ENCODE results near the gene PHKG1.
"Not testable (repeated sequence)": the region's sequence is repeated elsewhere in the genome, so short reads cannot be mapped to it uniquely, and the experiment has no call there.

Gene PHKG1

GRCh38 chr7:56083150-56083785 is 9.5 kb downstream of the PHKG1 start:
- in situ Hi-C loops (cut with HindIII; ENCODE audit: low sequenced_read_pairs) = no loop called here

DNA sequence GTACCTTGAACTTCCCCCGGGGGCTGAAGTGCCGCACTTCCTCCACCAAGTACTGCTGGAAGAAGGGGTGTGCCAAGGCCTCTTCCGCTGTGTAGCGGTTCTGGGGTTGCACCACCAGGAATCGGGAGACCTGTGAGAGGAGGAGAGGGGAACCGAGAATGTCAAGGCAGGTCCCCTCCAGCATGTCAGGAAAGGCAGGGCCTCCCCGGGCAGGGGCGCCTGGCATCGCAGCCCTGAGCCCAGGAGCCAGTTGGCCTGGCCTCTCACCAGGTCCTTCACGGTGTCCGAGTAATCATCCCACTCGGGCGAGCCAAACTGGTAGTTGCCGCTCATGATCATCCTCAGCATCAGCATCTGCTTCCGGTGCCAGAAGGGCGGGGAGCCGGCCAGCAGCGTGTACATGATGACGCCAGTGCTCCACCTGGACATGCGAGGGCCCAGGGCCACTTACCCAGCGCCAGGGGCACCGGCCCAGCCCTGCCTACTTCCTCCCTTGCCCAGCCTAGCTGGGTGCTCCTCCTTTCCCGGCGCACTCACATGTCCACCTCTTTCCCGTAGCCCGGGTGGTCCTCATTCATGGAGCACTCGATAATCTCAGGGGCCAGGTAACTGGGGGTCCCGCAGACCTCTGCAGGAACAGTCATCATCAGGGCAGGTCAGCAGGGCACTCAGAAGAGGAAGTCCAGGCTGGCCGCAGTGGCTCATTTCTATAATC is 11.0 kb downstream of the PHKG1 start:
- in situ Hi-C loops (cut with HindIII; ENCODE audit: low sequenced_read_pairs) = no loop called here

GRCh38 chr7:56080726-56081435 is 11.9 kb downstream of the PHKG1 start:
- in situ Hi-C loops (cut with HindIII; ENCODE audit: low sequenced_read_pairs) = not testable (repeated sequence)

DNA sequence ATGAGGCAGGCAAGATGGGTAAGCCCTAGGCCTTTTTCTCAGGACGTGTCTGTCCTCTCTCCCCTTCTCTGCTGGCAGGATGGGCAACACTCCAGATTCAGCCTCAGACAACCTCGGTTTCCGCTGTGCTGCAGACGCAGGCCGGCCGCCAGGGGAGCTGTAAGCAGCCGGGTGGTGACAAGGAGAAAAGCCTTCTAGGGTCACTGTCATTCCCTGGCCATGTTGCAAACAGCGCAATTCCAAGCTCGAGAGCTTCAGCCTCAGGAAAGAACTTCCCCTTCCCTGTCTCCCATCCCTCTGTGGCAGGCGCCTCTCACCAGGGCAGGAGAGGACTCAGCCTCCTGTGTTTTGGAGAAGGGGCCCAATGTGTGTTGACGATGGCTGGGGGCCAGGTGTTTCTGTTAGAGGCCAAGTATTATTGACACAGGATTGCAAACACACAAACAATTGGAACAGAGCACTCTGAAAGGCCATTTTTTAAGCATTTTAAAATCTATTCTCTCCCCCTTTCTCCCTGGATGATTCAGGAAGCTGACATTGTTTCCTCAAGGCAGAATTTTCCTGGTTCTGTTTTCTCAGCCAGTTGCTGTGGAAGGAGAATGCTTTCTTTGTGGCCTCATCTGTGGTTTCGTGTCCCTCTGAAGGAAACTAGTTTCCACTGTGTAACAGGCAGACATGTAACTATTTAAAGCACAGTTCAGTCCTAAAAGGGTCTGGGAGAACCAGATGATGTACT is 13.1 kb downstream of the PHKG1 start:
- in situ Hi-C loops (cut with HindIII; ENCODE audit: low sequenced_read_pairs) = no loop called here

DNA sequence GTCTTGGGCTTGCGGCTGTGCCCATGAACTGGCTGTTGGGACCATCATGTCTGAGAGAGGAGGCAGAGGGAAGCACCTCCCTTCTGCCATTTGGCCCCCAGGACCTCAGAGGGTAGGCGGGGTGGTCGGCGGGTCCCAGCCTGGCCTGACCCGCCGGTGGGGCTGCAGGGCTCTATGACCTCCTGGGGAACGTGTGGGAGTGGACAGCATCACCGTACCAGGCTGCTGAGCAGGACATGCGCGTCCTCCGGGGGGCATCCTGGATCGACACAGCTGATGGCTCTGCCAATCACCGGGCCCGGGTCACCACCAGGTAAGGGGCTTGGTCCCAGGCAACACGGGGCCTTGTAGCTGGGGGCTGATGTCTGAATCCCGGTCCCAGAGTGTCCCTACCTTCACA is 14.6 kb downstream of the PHKG1 start:
- in situ Hi-C loops (cut with HindIII; ENCODE audit: low sequenced_read_pairs) = no loop called here

DNA sequence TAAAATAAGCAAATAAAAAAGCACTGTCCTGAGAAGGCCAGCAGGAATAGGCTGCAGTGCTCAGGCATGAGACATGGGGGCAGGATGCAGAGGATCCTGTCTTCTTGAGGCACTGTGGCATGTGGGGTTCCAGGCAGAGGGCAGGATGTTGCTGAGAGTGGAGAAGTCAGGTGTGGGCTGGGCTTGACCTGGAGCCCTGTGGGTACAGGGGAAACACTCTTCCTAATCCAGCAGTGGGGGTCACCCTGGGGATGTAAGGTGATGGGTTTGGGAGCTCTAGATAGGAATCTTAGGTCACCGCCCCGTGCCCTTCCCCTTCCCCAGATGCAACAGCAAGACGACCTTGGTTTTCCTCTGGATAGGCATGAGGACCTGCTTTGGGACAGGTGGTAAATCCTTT is 15.1 kb downstream of the PHKG1 start:
- in situ Hi-C loops (cut with HindIII; ENCODE audit: low sequenced_read_pairs) = no loop called here

- in situ Hi-C loops (cut with HindIII; ENCODE audit: low sequenced_read_pairs) = no loop called here
Observed at GRCh38 chr7:56074371-56074791, 18.4 kb downstream of the PHKG1 start.

DNA sequence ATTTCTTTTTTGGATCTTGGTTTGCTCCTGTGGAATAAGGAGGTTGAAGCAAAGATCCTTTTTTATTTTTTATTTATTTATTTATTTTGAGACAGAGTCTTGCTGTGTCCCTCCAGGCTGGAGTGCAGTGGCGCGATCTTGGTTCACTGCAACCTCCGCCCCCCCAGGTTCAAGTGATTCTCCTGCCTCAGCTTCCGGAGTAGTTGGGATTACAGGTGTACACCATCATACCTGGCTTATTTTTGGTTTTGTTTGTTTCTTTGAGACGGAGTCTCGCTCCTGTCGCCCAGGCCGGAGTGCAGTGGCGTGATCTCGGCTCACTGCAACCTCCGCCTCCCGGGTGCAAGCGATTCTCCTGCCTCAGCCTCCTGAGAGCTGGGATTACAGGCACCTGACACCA is 26.4 kb downstream of the PHKG1 start:
- in situ Hi-C loops (cut with HindIII; ENCODE audit: low sequenced_read_pairs) = not testable (repeated sequence)

DNA sequence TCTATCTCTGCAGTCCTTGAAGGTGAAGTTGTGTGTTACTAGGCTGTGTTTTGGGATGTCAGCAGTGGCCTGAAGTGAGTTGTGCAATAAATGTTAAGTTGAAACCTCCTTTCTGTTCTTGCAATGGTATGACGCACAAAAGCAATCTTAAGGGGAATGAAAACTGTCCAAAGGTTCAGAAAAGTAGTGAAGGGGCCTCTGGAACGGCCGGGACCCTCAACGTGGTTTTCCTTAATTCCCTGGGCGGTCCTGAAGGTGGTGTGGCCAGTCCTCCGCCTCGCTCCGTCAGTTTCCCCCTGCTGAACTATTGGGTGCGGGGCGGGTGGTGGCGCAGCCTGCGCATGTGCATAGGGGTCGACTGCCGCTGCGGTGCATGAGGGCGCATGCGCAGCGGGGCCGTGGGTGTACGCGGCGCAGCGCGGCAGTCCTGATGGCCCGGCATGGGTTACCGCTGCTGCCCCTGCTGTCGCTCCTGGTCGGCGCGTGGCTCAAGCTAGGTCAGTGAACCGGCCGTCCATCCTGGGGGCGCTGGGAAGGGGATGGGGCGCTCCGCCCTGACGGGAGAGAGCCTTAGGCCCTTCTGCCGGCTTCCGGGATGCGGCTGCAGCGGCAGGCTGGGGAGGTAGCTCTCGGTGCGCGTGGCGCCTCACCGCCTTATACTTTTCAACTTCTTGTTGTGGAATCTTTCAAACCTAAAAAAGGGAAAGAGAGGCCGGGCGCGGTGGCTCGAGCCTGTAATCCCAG is 28.7 kb downstream of the PHKG1 start, which contains the start of gene SUMF2:
Gene SUMF2, plus strand, starts transcription at position 405 of the 744 bp plus-strand sequence. Its CDS starts 26 bp downstream, at position 431.
- in situ Hi-C loops (cut with HindIII; ENCODE audit: low sequenced_read_pairs) = no loop called here

DNA sequence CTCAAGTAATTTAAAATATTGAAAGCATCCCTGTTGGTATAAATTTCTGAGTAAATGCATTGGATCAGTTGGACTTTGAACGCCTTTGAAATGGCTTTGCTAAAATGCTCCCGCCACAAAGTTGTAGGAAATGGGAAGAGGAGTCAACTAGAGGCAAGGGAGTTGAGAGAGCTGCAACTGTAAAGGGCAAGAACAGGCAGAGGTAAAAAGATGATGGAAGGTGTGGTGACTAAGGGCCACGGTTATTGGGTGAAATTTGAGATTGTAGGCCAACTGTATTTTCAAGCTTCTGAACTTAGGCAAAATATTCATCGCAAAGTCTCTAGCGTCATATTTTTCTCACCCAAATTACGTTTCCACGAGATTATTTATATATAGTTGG is 29.3 kb downstream of the PHKG1 start:
- in situ Hi-C loops (cut with HindIII; ENCODE audit: low sequenced_read_pairs) = no loop called here

- in situ Hi-C loops (cut with HindIII; ENCODE audit: low sequenced_read_pairs) = no loop called here
Observed at GRCh38 chr7:56062382-56062781, 30.4 kb downstream of the PHKG1 start.

- in situ Hi-C loops (cut with HindIII; ENCODE audit: low sequenced_read_pairs) = no loop called here
Observed at GRCh38 chr7:56053993-56054392, 38.8 kb downstream of the PHKG1 start.

DNA sequence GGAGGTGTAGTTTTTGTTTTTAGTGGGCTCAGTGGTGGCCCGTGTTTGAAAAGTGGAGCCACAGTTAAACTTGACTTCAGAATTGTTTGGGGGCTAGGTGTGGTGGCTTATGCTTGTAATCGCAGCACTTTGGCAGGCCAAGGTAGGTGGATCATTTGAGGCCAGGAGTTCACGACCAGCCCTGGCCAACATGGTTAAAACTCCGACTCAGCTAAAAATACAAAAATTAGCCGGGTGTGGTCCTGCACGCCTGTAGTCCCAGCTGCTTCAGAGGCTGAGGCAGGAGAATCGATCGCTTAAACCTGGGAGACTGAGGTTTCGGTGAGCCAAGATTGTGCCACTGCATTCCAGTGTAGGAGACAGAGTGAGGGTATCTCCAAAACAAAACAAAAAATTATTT is 39.4 kb downstream of the PHKG1 start:
- in situ Hi-C loops (cut with HindIII; ENCODE audit: low sequenced_read_pairs) = no loop called here

DNA sequence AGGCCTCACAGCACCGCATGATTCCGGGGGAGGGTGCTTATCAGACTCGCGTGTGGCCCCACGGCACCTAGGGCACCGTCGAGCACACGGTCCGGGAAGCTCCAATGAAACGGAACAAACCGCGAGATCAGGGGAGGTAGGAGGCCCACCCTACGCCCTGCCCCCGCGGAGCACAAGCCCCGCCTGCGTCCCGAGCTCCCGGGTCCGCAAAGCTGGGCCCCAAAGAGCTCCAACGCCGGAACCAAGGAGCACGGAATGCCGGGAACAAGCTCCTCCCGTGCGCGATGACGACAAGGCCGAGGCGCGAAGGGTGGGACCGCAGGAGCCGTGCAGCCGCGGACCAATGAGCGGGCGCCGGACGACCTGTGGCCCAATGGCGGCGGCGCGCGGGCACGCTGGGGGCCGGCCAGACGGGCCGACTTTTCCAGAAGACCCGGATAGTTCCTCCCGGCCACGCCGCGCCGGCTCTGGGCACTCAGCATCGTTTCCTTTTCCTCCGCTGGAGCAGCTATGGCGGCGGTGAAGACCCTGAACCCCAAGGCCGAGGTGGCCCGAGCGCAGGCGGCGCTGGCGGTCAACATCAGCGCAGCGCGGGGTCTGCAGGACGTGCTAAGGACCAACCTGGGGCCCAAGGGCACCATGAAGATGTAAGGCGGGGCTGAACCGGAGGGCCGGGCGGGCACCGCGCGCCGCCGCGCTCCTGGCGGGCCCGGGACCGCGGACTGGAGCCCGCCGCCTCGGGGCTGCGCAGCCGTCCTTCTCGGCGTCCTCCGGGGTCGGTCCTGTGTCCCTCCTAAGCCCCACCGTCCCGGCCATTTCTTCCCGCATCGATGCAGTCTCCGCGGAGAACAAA is 41.2 kb downstream of the PHKG1 start, which contains the start of the genes CCT6A and PSPH:
Gene CCT6A, plus strand, starts transcription at position 427 of the 853 bp plus-strand sequence. Its CDS starts 84 bp downstream, at position 511.
Gene PSPH, minus strand, starts transcription at position 106 of the 853 bp plus-strand sequence. CDS start 30,232 bp downstream, outside the sequence.
- in situ Hi-C loops (cut with HindIII; ENCODE audit: low sequenced_read_pairs) = no loop called here

DNA sequence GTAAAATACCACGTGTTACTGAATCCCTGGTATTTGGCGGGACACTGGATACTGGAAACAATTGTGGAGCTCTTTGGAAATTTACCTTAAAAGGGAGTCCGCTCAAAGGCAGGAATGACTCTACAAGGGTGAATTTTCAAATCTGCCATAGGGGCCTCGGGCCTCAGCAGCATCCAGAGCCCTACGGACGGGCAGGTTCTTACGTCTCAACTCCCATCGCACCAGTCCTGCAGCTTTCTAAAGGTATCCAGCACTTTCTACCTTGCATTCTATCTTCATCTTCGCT is 41.8 kb downstream of the PHKG1 start:
- in situ Hi-C loops (cut with HindIII; ENCODE audit: low sequenced_read_pairs) = no loop called here

- in situ Hi-C loops (cut with HindIII; ENCODE audit: low sequenced_read_pairs) = not testable (repeated sequence)
Observed at GRCh38 chr7:56048763-56049162, 44.0 kb downstream of the PHKG1 start.

GRCh38 chr7:56048245-56048644 is 44.5 kb downstream of the PHKG1 start:
- in situ Hi-C loops (cut with HindIII; ENCODE audit: low sequenced_read_pairs) = no loop called here

- in situ Hi-C loops (cut with HindIII; ENCODE audit: low sequenced_read_pairs) = not testable (repeated sequence)
Observed at GRCh38 chr7:56047446-56048116, 45.2 kb downstream of the PHKG1 start.
